GM10248 (cell line): ENCODE results near the gene TMOD1.

Source experiments
- CTCF ChIA-PET: fragments of 300-600 bp; sonication (Branson Sonifier 250); formaldehyde crosslinking; extraction: SDS; loops from one replicate; lab custom pipeline; 2021; ENCODE audit warnings: antibody characterized with exemption; lab: Yijun Ruan, JAX
- POLR2A ChIA-PET: fragments of 350-650 bp; sonication (Branson Sonifier 250); formaldehyde crosslinking; extraction: SDS; loops from one replicate; lab custom pipeline; 2020; ENCODE audit warnings: antibody characterized with exemption; lab: Yijun Ruan, JAX
- DNase-seq: peaks from one replicate; pipeline ENCODE4 v3.0.0; 2012; ENCODE audit errors: extremely low spot score
- CTCF ChIP-seq: IDR thresholded peaks from 2 replicates; pipeline ENCODE4 v1.5.1; 2012; ENCODE audit warnings: mild to moderate bottlenecking, low read depth; ENCODE audit errors: extremely low read depth, missing control alignments, control extremely low read depth

The TMOD1 gene

GRCh38 chr9:97500263-97500662 is 1.2 kb upstream of the TMOD1 start:
- no peak for DNase-seq
- no peak for TF ChIP-seq CTCF
- CTCF ChIA-PET, result interaction anchor here (0.8 to 12.7 kb wide), 15 partner anchors 8 to 133 kb away, joined by 3 to 159 read pairs (median 11); partner anchors contain the start of genes NCBP1, TDRD7 and TSTD2
- POLR2A ChIA-PET, result interaction anchor here (0.7 kb wide), 1 partner anchor 196 kb away, joined by 10 read pairs; no protein-coding TSS in a partner anchor

GRCh38 chr9:97500765-97501176 is 695 bp upstream of the TMOD1 start:
- TF ChIP-seq CTCF, result no peak
- ChIA-PET POLR2A (interaction anchor here (0.7 to 2.3 kb wide), 4 partner anchors 10 to 196 kb away, joined by 3 to 14 read pairs (median 7); partner anchors contain the start of genes NCBP1 and TSTD2), CTCF (interaction anchor here (0.7 to 12.7 kb wide), 27 partner anchors 9 to 132 kb away, joined by 3 to 159 read pairs (median 4); partner anchors contain the start of genes NCBP1, TDRD7 and TSTD2)
- DNase-seq, result no peak

- no peak for DNase-seq
- TF ChIP-seq CTCF, result no peak
- ChIA-PET POLR2A (interaction anchor here (0.6 to 2.3 kb wide), 3 partner anchors 9 to 97 kb away, joined by 3 to 14 read pairs (median 3); no protein-coding TSS in a partner anchor), CTCF (interaction anchor here (1.0 to 12.7 kb wide), 22 partner anchors 8 to 131 kb away, joined by 3 to 159 read pairs (median 7); partner anchors contain the start of genes NCBP1, TDRD7 and TSTD2)
These were observed 431 bp downstream of the TMOD1 start for GRCh38 chr9:97501972-97502221.

GRCh38 chr9:97502222-97502983 is 937 bp downstream of the TMOD1 start:
- ChIA-PET CTCF (interaction anchor here (0.8 to 12.7 kb wide), 21 partner anchors 8 to 131 kb away, joined by 3 to 159 read pairs (median 9); partner anchors contain the start of genes NCBP1, TDRD7 and TSTD2), POLR2A (interaction anchor here (1.0 to 2.3 kb wide), 2 partner anchors 9 to 96 kb away, joined by 3 to 14 read pairs; no protein-coding TSS in a partner anchor)
- TF ChIP-seq CTCF, result peak; percentile 15
- peak; percentile 48 for DNase-seq

- ChIA-PET CTCF (interaction anchor here (0.7 to 12.7 kb wide), 18 partner anchors 11 to 130 kb away, joined by 3 to 159 read pairs (median 4); partner anchors contain the start of genes NCBP1, TDRD7 and TSTD2), POLR2A (interaction anchor here (1.0 to 2.3 kb wide), 2 partner anchors 8 to 95 kb away, joined by 3 to 14 read pairs; no protein-coding TSS in a partner anchor)
- peak; percentile 25 for TF ChIP-seq CTCF
- DNase-seq, result no peak
These were observed 1.8 kb downstream of the TMOD1 start for GRCh38 chr9:97502984-97503861.

- DNase-seq, result no peak
- POLR2A ChIA-PET, result no interaction called here
- no peak for TF ChIP-seq CTCF
- CTCF ChIA-PET, result interaction anchor here (0.7 to 12.7 kb wide), 12 partner anchors 12 to 115 kb away, joined by 3 to 159 read pairs (median 7); no protein-coding TSS in a partner anchor
These were observed 2.4 kb downstream of the TMOD1 start for GRCh38 chr9:97503862-97504210.
